Peyer's patch (tissue), 4 donors: ENCODE data around the gene REC8.

ENCODE experiments used
- CTCF ChIP-seq, 6 experiments: fragments of 450-650 bp in 4 of 6; fragments of 200-600 bp in 2 of 6; sonication (generic) in 1 of 6; IDR thresholded peaks; one replicate each; pipeline ENCODE4 v1.5.1; 2017 to 2019; ENCODE audit warnings: antibody characterized with exemption in 6 of 6, mild to moderate bottlenecking in 3 of 6, moderate library complexity in 1 of 6
- POLR2A ChIP-seq, 2 donors: fragments of 450-650 bp; IDR thresholded peaks; one replicate each; pipeline ENCODE4 v1.5.1; 2017; ENCODE audit warnings: antibody characterized with exemption in 2 of 2, mild to moderate bottlenecking in 2 of 2, moderate library complexity in 2 of 2

GRCh38 chr14:24187539-24187915 lies 15.6 kb downstream of the REC8 start:
- no peak for TF ChIP-seq POLR2A (IDR thresholded peaks at IDR 0.05)
- no peak for TF ChIP-seq CTCF (IDR thresholded peaks at IDR 0.05)
